IPS-15b (cell line): ENCODE results near the gene TSPO2.
A peak's percentile ranks its signal among the peaks of the same experiment; 100 is the strongest.
"Not testable (repeated sequence)": the region's sequence is repeated elsewhere in the genome, so short reads cannot be mapped to it uniquely, and the experiment has no call there.

Source experiments
- H3K27me3 ChIP-seq: one replicate; pipeline ENCODE4 v1.6.1; 2013; ENCODE audit warnings: low read length; ENCODE audit not compliant: control insufficient read depth, insufficient read depth
- H3K36me3 ChIP-seq: one replicate; pipeline ENCODE4 v1.6.1; 2013; ENCODE audit warnings: low read length; ENCODE audit not compliant: control insufficient read depth, insufficient read depth
- H3K4me1 ChIP-seq: one replicate; pipeline ENCODE4 v1.6.1; 2013; ENCODE audit warnings: mild to moderate bottlenecking, low read length; ENCODE audit not compliant: control insufficient read depth, insufficient read depth
- H3K4me3 ChIP-seq: one replicate; pipeline ENCODE4 v1.5.1; 2013; ENCODE audit warnings: low read depth, low read length
- H3K9ac ChIP-seq: one replicate; pipeline ENCODE4 v1.6.1; 2013; ENCODE audit warnings: low read depth, mild to moderate bottlenecking, low read length
- H3K9me3 ChIP-seq: one replicate; pipeline ENCODE4 v1.6.1; 2013; ENCODE audit warnings: mild to moderate bottlenecking, low read length; ENCODE audit not compliant: control insufficient read depth, insufficient read depth

The TSPO2 gene

DNA sequence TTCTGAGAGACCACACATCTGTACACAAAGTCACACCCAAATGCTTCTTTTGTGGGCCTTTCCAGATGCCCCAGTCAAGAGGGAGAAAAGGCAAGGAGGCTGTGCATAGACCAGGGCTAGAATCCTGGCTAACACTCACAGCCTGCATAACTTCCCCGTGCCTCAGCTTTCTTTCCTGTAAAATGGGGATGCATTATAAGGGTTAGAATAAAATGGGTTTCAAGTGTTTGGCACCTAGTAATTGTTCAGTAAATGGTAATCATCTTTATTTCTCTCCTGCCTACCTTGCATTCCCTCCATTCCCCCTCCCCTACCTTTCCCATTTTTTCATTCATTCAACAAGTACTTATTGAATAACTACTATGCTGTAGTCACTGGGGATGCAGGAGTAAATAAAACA lies 32.6 kb upstream of the TSPO2 start:
- H3K4me1 ChIP-seq = no peaks in the 10 kb centered on the region
- no peak overlapping the region for H3K4me3 ChIP-seq
- no peaks in the 10 kb centered on the region for H3K9me3 ChIP-seq
- H3K27me3 ChIP-seq = no peaks in the 10 kb centered on the region
- H3K9ac ChIP-seq = no peak overlapping the region
- no peaks in the 10 kb centered on the region for H3K36me3 ChIP-seq

DNA sequence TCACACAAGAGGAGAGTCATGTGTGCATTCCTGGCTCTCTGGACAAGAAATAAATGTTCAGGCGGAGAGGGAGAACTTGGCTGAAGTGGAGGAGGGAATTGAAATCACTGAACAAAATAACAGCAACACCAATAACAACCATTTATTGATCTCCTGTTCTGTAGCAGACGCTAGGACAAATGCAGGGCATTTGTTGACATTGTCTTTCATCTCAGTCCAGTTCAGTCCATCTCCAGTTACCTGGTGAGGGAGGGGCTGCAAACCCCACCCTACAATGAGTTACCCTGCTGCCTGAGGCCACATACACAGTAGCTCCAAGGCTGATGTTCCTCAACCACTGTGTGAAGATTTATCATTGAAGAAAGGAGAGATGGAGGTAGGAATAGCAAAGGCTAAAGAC lies 30.6 kb upstream of the TSPO2 start:
- Histone ChIP-seq H3K4me1 (no peaks in the 10 kb centered on the region), H3K27me3 (no peaks in the 10 kb centered on the region), H3K9ac (no peak overlapping the region), H3K36me3 (no peaks in the 10 kb centered on the region), H3K9me3 (no peaks in the 10 kb centered on the region), H3K4me3 (no peak overlapping the region)

DNA sequence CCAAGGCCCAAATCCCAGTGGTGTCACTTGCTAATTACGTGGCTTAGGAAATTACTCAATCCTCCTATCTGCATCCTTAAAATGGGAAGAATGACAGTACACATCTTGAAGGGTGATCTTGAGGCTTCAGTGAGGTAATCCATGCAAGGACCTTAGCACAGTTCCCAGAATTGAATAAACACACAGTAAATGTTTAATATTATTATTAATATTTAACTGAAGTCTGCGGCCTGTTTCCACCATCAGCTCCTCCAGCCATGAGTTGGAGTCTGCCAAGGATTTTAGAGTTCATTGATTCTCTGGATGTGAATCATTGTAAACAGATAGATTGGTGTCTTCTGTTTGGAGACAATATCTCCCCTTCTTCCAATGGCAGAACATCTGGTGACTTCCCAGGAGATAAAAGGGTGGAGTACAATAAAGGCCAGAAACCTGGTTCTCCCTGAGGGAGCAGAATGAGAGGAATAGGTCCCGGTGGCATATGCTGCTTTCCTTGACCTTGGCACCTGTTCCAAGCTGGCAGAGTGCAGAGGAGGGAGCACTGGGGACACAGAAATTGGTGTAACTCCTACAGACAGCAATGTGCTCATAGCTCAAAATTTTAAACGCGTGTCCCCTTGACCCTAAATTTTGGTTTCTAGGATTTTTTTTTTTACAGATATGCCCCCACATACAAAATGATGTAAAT lies 28.7 kb upstream of the TSPO2 start:
- Histone ChIP-seq H3K4me1 (no peaks in the 10 kb centered on the region), H3K9ac (no peak overlapping the region), H3K36me3 (no peaks in the 10 kb centered on the region), H3K27me3 (no peaks in the 10 kb centered on the region), H3K9me3 (no peaks in the 10 kb centered on the region), H3K4me3 (no peak overlapping the region)

DNA sequence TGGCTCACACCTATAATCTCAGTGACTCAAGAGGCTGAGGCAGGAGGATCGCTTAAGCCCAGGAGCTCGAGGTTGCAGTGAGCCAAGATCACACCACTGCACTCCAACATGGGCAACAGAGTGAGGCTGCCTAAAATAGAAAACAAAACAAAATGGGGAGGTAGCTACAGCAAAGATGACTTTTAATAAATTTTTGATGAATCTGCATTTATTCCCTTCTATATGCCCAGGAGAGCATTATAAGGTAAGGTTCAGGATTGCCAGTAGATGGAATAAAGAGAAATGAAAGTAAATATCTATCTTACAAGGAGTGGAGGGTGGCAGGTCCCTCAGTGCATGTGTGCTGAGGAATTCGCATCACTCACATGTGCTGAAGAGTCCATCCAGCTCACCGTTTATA lies 27.5 kb upstream of the TSPO2 start:
- no peak overlapping the region for H3K9ac ChIP-seq
- no peaks in the 10 kb centered on the region for H3K9me3 ChIP-seq
- no peak overlapping the region for H3K4me3 ChIP-seq
- H3K4me1 ChIP-seq = no peaks in the 10 kb centered on the region
- H3K36me3 ChIP-seq = no peaks in the 10 kb centered on the region
- no peaks in the 10 kb centered on the region for H3K27me3 ChIP-seq

DNA sequence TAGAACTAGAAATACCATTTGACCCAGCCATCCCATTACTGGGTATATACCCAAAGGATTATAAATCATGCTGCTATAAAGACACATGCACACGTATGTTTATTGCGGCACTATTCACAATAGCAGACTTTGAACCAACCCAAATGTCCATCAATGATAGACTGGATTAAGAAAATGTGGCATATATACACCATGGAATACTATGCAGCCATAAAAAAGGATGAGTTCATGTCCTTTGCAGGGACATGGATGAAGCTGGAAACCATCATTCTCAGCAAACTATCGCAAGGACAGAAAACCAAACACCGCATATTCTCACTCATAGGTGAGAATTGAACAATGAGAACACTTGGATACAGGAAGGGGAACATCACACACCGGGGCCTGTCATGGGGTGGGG lies 26.4 kb upstream of the TSPO2 start:
- not testable (repeated sequence) for H3K4me1 ChIP-seq, H3K9ac ChIP-seq, H3K27me3 ChIP-seq, H3K4me3 ChIP-seq, H3K36me3 ChIP-seq, H3K9me3 ChIP-seq

DNA sequence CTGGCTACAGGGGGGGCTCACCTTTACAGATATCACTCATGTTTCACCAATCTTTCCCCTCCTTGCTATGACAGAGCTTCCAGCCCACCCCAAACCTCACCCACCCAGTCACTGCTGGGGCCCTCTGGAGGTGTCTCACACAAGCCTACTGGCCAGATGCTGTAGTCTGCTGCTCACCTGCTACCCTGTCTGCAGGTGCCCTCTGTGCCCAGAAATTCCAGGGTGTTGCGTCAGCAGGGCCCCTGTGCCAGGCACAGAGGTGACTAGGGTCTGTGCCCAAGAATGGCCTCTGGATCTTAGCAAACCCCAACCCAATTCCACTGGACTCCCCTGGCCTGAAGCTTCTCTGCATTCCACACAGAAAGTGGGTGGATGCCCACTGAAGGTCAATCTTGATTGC lies 24.6 kb upstream of the TSPO2 start:
- Histone ChIP-seq H3K9ac (no peak overlapping the region), H3K36me3 (no peaks in the 10 kb centered on the region), H3K27me3 (no peaks in the 10 kb centered on the region), H3K9me3 (no peaks in the 10 kb centered on the region), H3K4me1 (no peaks in the 10 kb centered on the region), H3K4me3 (no peak overlapping the region)

DNA sequence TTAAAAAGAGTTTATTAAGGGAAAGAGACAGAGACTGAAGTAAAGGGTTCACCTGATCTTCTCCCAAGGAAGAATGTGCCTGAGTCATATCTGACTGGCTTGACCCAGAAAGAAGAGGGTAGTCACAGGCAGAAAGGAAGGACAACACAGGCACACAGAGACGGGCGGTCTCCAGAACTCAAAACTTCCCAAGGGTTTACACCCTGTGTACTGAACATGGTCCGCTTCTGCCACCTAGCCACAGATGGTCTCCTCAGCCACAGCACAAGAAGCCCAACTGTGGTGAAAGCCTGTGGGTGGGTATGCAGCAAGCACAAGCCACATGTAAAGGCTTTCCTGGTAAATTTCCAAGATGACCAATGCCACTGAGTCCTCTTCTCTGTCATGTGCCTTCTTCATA lies 20.4 kb upstream of the TSPO2 start:
- no peaks in the 10 kb centered on the region for H3K9me3 ChIP-seq
- no peaks in the 10 kb centered on the region for H3K36me3 ChIP-seq
- H3K4me1 ChIP-seq = no peaks in the 10 kb centered on the region
- no peaks in the 10 kb centered on the region for H3K27me3 ChIP-seq
- H3K4me3 ChIP-seq = no peak overlapping the region
- no peak overlapping the region for H3K9ac ChIP-seq

DNA sequence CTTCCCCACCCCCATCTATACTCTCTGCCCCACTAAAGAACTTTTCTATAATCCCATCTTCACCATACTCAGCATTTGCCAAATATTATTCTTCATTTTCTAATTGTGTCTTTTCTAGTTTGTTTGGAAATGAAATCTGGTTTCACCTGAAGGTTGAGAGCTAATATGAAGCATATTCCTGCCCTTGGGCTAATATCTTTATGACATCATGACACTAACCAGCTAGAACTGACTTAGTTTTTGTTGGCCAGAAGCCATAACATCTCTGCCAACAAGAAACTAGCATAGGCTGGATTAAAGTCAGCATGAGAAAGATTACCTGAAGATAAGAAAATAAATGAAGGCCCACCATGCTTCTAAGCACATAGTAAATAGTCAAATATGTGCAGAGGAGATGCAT lies 20.0 kb upstream of the TSPO2 start:
- no peak overlapping the region for H3K9ac ChIP-seq
- H3K4me3 ChIP-seq = no peak overlapping the region
- no peaks in the 10 kb centered on the region for H3K9me3 ChIP-seq
- H3K36me3 ChIP-seq = no peaks in the 10 kb centered on the region
- peaks cover 4% of the 10 kb centered on the region for H3K4me1 ChIP-seq
- H3K27me3 ChIP-seq = no peaks in the 10 kb centered on the region

DNA sequence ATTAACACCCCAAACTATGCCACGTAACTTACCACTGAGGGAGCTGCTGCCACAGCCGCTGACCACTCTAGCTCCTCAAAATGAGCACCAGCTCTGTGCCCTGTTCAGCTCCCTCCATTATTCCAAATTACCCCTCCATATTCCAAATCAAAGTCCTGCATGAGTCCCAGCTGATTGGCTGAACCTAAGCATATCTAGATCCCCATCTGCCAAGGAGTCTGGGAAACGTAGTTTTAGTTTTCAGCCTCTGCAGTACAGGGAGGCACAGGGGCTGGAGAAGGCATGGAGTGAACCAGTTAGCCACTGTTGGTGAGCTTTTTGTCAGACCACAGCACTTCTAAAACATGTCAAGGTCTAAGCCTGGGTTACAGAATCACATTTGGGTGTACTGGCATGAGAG lies 19.2 kb upstream of the TSPO2 start:
- no peak overlapping the region for H3K4me3 ChIP-seq
- no peaks in the 10 kb centered on the region for H3K36me3 ChIP-seq
- peaks cover 5% of the 10 kb centered on the region for H3K4me1 ChIP-seq
- no peaks in the 10 kb centered on the region for H3K27me3 ChIP-seq
- no peak overlapping the region for H3K9ac ChIP-seq
- no peaks in the 10 kb centered on the region for H3K9me3 ChIP-seq

DNA sequence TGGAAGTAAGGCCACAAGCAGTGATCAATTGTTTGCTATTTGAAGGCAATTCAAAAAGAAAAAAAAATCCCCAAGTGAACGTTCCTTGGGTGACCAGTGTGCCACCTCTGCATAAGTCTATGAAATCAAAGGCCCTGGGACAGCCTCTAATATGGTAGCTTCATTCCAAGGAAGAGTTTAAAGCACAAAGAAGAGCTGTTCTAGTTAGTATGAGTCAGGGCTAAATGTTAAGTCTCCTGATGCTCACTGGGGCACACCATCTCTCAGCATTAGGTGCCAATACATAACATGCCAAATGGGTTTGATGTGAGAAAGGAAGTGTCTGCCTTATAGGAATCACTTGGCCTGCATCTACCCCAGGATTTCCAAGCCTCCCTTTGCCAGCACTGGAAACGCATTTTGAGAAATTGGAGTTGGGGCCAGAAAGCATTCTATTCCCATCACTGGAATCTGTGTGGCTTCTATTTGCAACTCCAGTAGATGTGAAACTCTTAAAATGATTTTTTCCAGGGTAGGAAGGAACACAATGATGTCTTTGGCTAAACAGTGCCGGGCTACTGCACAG lies 16.2 kb upstream of the TSPO2 start:
- Histone ChIP-seq H3K9ac (no peak overlapping the region), H3K27me3 (no peaks in the 10 kb centered on the region), H3K36me3 (no peaks in the 10 kb centered on the region), H3K4me3 (no peak overlapping the region), H3K4me1 (peaks cover 11% of the 10 kb centered on the region), H3K9me3 (no peaks in the 10 kb centered on the region)

DNA sequence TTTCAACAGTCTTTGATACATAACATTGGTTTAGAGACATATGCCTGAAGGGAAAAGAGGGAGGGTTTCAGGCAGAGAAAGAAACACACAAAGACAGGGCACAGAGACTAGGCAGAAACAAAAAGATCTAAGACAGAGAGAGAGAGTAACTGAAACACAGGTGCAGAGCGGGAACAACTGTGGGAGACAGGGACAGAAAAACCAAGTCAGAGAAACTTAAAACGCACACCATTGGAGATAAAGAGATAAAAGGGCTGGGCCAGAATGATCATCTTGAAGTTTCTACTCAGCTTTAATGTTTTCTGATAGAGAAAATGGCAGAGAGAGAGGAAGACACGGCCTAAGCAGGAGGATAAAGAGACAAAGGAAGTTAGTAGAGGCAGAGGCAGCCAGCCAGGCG lies 15.0 kb upstream of the TSPO2 start:
- H3K4me3 ChIP-seq = peak overlapping the region; percentile 60
- H3K4me1 ChIP-seq = peaks cover 11% of the 10 kb centered on the region
- H3K9me3 ChIP-seq = no peaks in the 10 kb centered on the region
- no peaks in the 10 kb centered on the region for H3K36me3 ChIP-seq
- H3K9ac ChIP-seq = peak overlapping the region; percentile 56
- H3K27me3 ChIP-seq = no peaks in the 10 kb centered on the region

DNA sequence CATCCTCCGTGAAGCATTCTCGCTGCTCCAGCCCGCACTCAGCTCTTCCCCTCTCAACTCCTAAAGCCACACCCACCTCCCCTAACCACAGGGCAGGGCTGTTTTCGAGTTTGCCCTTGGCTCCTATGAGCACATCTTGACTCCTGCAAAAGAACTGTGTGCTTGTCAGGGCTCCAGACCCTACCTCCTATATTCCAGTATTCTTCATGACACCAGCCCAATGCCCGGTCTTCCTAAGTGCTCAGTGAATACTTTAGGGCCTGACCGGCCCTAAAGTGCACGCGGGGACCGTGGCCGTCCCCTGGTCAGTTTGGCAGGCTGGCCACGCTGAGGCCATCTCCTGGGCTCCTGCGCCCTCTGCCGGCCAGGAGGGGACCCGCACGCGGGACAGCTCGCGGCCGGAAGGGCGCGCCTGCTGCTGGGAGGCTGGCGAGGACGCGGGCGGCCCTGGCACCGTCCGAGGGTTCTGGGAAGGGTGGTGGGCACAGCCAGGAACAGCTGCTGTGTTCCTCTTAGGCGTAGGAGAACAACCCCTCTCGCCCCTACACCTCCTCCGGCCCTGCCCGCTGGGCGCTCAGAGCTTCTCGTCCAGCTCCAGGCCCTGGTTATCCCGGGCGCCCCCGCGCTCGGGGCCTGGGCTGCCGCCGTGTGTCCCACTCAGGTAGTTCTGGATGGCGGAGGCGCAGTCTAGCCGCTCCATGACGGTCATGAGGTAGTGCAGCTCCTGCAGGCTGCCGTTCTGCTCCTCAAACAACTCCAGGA lies 14.3 kb upstream of the TSPO2 start:
- Histone ChIP-seq H3K27me3 (no peaks in the 10 kb centered on the region), H3K4me3 (peak overlapping the region; percentile 60), H3K9me3 (no peaks in the 10 kb centered on the region), H3K9ac (peak overlapping the region; percentile 37), H3K36me3 (no peaks in the 10 kb centered on the region), H3K4me1 (peaks cover 11% of the 10 kb centered on the region)
